Fibroblast of skin of scalp (primary cell): ENCODE measurements around the gene NHLRC4.

Source experiments
- DNase-seq: peaks from one replicate; pipeline ENCODE4 v3.0.0-alpha.2; 2013

NHLRC4 gene

DNA sequence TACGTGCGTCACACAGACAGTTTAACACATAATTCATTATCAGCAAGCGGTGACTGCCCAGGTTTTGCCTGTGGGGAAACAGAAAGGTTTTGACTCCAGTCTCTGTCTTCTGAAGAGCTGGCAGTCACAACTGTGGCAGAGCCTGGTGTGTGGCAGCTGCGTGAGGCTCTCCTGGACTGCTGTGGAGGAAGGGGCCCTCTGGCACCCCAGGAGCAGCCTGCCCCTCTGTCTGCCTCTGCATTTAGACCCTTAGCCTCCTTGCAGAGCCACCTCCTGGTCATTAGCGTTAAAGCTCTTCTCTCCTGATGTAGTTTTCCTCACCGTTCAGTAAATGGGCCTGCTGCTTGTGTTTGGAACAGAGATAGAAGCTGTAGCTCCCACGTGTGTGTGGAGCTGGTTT is 34.0 kb downstream of the NHLRC4 start:
- DNase-seq: no peak

DNA sequence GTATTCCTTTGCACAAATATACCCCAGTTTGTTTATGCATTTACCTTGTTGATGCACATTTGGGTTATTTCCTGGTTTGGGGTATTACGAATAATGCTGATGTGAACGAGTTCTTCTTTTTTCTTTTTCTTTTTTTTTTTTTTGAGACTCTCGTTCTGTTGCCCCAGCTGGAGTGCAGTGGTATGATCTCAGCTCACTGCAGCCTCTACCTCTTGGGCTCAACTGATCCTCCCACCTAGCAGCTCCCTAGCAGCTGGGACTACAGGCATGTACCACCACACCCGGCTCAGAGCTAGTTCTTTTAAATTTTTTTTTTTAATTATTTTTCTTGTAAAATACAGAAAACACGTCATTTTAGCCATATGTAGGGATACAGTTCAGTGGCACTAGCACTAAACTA is 37.1 kb downstream of the NHLRC4 start:
- DNase-seq: no peak

DNA sequence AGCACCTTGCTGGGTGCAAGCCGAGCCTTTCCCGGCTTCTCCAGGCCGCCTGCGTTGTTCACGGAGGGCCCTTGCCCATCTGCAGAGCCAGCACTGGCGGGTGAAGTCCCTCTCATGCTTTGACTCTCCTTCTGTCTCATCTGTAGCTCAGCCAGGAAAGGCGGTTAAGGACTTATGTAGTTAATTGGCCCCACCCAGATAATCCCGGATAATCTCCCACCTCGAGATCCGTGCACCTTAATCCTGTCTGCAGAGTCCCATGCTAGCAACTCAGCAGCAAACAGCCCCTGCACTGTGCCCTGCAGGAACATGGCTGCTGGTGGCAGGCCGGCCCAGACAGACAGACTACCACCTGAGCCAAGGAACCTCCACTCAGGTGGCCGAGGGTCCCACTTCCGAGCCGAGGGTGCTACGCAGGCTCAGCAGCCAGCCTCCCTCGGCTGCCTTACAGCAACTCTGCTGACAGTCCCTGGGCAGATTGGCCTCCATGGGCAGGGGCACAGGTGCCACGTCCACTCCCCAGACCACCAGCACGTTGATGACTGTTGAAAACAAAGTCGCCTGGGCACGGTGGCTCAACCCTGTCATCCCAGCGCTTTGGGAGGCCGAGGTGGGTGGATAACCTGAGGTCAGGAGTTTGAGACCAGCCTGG is 40.0 kb downstream of the NHLRC4 start:
- DNase-seq: no peak

DNA sequence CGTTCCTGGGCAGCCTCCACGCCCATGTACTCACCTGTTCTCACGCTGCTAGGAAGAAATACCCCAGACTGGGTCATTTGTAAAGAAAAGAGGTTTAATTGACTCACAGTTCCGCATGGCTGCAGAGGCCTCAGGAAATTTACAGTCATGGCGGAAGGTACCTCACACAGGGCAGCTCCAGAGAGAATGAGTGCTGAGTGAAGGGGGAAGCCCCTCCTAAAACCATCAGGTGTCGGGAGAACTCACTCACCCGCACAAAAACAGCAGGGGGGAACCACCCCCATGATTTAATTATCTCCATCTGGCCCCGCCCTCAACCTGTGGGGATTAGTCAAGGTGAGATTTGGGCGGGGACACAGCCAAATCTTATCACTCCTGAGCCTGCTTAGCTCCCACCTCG is 41.2 kb downstream of the NHLRC4 start:
- DNase-seq: no peak

DNA sequence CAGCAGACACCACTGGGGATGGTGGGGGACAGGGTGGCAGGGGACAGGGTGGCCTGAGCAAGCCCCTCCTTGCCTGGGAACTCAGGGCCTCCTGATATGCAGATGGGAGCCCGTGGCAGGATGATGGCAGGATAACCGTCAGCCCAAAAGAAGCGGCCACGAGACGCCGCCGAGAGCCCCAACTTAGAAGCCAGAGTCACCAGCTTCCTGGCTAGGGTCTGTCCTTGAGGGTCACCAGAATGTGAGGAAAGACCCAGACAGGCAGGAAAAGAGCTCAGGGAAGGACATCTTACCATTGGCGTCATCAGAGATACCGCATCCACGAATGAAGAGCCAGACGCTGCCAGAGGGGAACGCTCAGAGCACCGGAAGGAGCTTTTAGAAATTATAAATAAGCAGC is 42.5 kb downstream of the NHLRC4 start:
- DNase-seq: no peak

DNA sequence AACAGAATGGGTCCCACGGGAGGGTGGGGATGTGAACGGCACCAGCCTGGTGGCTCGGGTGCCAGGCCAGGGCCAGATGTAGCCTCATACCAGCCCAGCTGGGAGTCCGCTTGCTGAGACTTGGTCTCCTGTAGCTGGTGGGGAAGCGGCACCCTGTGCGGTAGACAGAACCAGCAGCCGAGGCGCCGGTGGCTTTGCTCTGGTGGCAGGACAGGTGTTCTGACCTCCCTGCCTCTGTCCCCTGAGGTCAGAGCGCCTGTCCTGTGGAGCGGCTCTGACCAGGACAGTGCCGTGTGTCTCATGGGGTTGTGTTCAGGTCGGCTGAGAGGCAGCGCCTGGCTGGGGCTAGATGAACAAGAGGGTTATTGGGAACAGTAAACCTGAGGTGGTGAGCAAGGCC is 43.2 kb downstream of the NHLRC4 start:
- DNase-seq: no peak

DNA sequence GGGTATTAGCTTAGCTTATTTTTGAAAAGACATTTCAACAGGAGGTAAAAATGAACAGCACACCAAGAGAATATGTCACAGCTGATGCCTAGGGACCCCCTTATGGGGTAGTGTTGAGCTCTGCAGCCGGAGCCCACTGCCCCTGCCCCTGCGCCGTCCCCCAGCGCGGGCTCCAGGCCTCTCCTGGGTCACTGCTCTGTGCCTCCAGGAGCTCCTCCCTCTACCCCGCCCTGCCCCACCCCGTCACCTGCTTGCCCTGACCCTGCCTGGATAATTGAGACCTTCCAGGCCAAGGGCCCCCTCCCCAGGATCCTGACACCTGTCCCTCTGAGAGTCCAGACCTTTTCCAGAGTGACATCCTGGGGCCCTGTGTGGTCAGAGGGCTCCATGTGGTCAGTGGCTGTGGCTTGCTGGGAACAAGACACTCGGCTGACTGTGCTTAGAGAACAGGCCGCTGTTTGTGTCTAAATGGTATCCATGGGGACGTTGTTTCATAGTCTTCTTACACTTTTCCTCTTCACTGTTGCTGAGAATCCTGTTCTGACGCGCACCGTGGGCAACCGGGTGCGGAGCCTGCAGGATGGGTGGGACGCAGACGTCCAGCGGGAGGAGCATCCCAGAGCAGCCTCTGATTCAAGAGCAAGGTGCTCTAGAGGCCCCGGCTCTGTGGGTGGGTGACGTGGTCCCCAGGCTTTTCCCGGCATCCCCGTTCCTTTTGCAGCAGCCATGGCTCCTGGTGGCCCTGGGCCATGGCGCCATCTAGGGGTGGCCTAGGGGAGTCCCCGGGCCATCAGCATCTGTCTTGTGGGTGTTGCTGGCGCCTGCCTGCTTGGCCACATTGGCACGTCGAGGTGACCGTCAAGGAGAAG is 43.9 kb downstream of the NHLRC4 start:
- DNase-seq: no peak

DNA sequence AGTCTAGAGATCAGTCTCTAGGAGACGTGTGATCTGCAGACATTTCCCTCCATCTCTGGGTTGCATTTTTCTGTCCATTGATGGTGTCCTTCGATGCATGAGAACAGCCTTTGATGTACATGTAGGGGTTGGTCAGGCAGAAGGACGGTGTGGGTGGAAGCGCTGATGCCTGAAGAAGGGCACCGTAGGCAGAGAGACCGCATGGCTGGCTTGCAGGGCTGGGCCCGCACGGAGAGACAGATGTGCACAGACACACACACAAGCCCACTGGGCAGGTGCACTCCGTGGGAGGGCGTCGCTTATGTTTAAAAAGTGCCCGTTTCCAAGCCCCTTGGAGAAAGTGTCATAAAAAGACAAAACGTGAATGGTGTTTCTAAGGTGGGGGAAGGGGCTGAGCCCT is 48.3 kb downstream of the NHLRC4 start:
- no peak for DNase-seq

DNA sequence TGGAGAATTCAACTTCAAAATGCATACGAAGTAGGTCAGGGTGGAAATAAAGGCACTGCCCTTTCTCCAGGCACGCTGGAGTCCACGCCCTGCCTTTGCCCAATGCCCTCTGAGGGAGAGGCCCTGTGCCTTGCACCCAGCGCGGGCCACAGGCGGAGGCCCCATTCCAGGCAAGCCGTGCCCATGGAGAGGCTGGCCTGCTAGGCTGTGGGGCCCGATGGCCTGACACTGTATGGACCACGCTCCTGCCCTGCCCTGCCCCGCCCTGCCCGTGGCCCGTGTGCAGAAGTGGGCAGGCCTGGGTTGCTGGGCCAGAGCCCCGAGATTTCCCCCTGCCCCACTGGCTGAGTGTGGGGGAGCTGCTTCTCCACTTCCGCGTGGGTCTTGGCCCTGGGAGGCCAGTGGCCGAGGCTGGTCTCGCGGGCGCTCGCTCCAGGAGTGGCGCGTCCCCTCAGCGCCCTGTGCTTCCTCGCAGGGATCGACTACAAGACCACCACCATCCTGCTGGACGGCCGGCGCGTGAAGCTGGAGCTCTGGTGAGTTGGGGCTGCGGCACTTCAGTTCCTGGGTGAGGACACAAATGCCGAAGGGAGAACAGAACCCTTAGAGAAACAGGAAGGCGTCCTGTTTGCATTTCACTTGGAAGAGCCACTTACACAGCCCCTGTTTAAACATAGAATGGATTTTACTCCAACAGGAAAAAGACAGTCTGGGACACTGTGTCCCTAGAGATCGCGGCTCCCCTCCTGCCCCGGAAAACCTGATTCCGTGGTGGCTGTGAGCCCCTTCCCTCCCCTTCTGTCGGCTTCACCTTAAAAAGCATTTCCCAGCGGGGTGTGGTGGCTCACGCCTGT is 50.2 kb downstream of the NHLRC4 start:
- no peak for DNase-seq

DNA sequence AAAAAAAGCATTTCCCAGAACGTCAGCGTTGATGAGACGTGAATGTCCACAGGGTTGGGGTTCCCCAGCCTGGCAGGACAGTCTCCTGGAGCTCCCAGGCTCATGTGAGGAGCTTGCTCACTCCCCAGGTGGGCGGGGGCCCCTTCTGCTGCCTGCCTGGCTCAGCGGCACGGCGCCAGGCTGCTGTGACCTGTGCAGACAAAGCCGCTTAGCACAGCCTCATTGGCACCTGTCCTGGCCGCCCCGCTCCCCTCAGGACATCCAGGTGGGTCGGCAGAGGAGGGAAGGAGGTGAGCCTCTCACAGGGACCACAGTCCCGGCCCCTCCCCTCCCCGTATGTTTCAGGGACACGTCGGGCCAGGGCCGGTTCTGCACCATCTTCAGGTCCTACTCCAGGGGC is 51.0 kb downstream of the NHLRC4 start:
- no peak for DNase-seq
